WERI-Rb-1 (cell line): ENCODE data around the gene GALNT17.
A peak's percentile ranks its signal among the peaks of the same experiment; 100 is the strongest.
"Not testable (repeated sequence)": the region's sequence is repeated elsewhere in the genome, so short reads cannot be mapped to it uniquely, and the experiment has no call there.

Source experiments
- DNase-seq: peaks from one replicate; pipeline ENCODE4 v3.0.0-alpha.2; 2020
- H3K27ac ChIP-seq: fragments of 250-450 bp; sonication (Bioruptor Pico); 2 replicates; pipeline ENCODE4 v1.5.1; 2020; ENCODE audit warnings: mild to moderate bottlenecking, moderate library complexity
- H3K27me3 ChIP-seq: fragments of 250-450 bp; sonication (Bioruptor Pico); 2 replicates; pipeline ENCODE4 v1.5.1; 2021; ENCODE audit warnings: mild to moderate bottlenecking, low read depth, moderate library complexity; ENCODE audit not compliant: insufficient read depth, severe bottlenecking
- H3K36me3 ChIP-seq: fragments of 250-450 bp; sonication (Bioruptor Pico); 2 replicates; pipeline ENCODE4 v1.5.1; 2020; ENCODE audit warnings: mild to moderate bottlenecking, moderate library complexity
- H3K4me3 ChIP-seq: 2 replicates; pipeline ENCODE4 v1.5.1; 2011; ENCODE audit warnings: low read depth, mild to moderate bottlenecking, control low read depth, low read length
- H3K9me3 ChIP-seq: fragments of 250-450 bp; sonication (Bioruptor Pico); 2 replicates; pipeline ENCODE4 v1.5.1; 2021; ENCODE audit warnings: mild to moderate bottlenecking, moderate library complexity; ENCODE audit not compliant: severe bottlenecking
- CTCF ChIP-seq: IDR thresholded peaks from 2 replicates; pipeline ENCODE4 v1.5.1; 2011; ENCODE audit warnings: low read depth, mild to moderate bottlenecking, control low read depth, inconsistent platforms, low read length

GALNT17 gene

GRCh38 chr7:71637578-71637977, 505.6 kb downstream of the GALNT17 start:
- H3K4me3 ChIP-seq, result no peak overlapping the region
- DNase-seq, result peak; percentile 59
- no peaks in the 10 kb centered on the region for H3K9me3 ChIP-seq
- H3K36me3 ChIP-seq, result no peaks in the 10 kb centered on the region
- no peaks in the 10 kb centered on the region for H3K27me3 ChIP-seq
- no peak for TF ChIP-seq CTCF
- H3K27ac ChIP-seq, result no peak overlapping the region; the same call in 1 of the 2 replicates

- Histone ChIP-seq H3K36me3 (no peaks in the 10 kb centered on the region), H3K27ac (peak overlapping the region; percentile 13; the same call in 1 of the 2 replicates), H3K4me3 (no peak overlapping the region), H3K9me3 (no peaks in the 10 kb centered on the region), H3K27me3 (no peaks in the 10 kb centered on the region)
- TF ChIP-seq CTCF, result no peak
- DNase-seq, result no peak
Measured at GRCh38 chr7:71638108-71638507, 506.2 kb downstream of the GALNT17 start.

GRCh38 chr7:71639382-71640085, 507.6 kb downstream of the GALNT17 start:
- Histone ChIP-seq H3K9me3 (no peaks in the 10 kb centered on the region), H3K36me3 (no peaks in the 10 kb centered on the region), H3K4me3 (no peak overlapping the region), H3K27ac (no peak overlapping the region), H3K27me3 (no peaks in the 10 kb centered on the region)
- no peak for TF ChIP-seq CTCF
- no peak for DNase-seq

- not testable (repeated sequence) for H3K36me3 ChIP-seq, DNase-seq, H3K27me3 ChIP-seq, H3K9me3 ChIP-seq, H3K27ac ChIP-seq, H3K4me3 ChIP-seq
Measured at GRCh38 chr7:71643031-71643430, 511.1 kb downstream of the GALNT17 start.

GRCh38 chr7:71645836-71646235, 513.9 kb downstream of the GALNT17 start:
- Histone ChIP-seq H3K27me3 (no peaks in the 10 kb centered on the region), H3K4me3 (no peak overlapping the region), H3K9me3 (no peaks in the 10 kb centered on the region)

GRCh38 chr7:71649812-71650211, 517.9 kb downstream of the GALNT17 start:
- Histone ChIP-seq H3K27ac (no peak overlapping the region), H3K9me3 (no peaks in the 10 kb centered on the region), H3K36me3 (no peaks in the 10 kb centered on the region), H3K4me3 (no peak overlapping the region), H3K27me3 (no peaks in the 10 kb centered on the region)
- no peak for DNase-seq
- no peak for TF ChIP-seq CTCF

More at GRCh38 chr7:71645836-71646235, 513.9 kb downstream of the GALNT17 start:
- no peak overlapping the region for H3K27ac ChIP-seq
- H3K36me3 ChIP-seq, result no peaks in the 10 kb centered on the region
- TF ChIP-seq CTCF, result no peak
- no peak for DNase-seq
